Cardiac septum (tissue), 1 donor: ENCODE results near the gene MSRB2. TPM values are rescaled to one million over a fixed set of nuclear protein-coding genes. Genes with fewer than 3 reads are reported as not detected.
A peak's percentile ranks its signal among the peaks of the same experiment; 100 is the strongest.
"Not testable (repeated sequence)": the region's sequence is repeated elsewhere in the genome, so short reads cannot be mapped to it uniquely, and the experiment has no call there.

Experiments used
- DNase-seq: peaks from one replicate; pipeline ENCODE4 v3.0.0-alpha.2; 2020; ENCODE audit warnings: low spot score
- intact Hi-C: fragments of 100-400 bp; cut with DNase I; formaldehyde crosslinking; loops from one replicate; pipeline ENCODE4 v1.14.0; 2022
- long read RNA-seq: library from polyadenylated mRNA; unstranded; transcript quantifications from one replicate; pipeline ENCODE4 v2.0.0, GENCODE V29; 2021
- total RNA-seq: library from RNA; stranded (reverse); fragmentation: NEBNext Ultra II Directional; extraction: Animal tissue kit (Norgen Biotek cat#: 25700); gene quantifications from one replicate; pipeline ENCODE4 v1.2.1, GENCODE V29; 2021
- donor health status: DM: no; HTN: no; CAD: no.

Gene MSRB2
- total RNA-seq: 132 TPM
- long read RNA-seq, transcript MSRB2-201 (5 exons, 1,803 nt): major isoform, 175 of 201 reads
- long read RNA-seq, partial matches to known transcripts: 7 of 201 reads
- long read RNA-seq, other reads (novel, unspliced or antisense): 18 of 201 reads

- peak; percentile 96 for DNase-seq
- intact Hi-C loops: no loop called here
Observed at GRCh38 chr10:23095404-23095965, at the start of gene MSRB2. Gene MSRB2 (plus strand): TSS chr10:23095579. CDS start chr10:23095609, 30 bp downstream.

GRCh38 chr10:23046027-23046426, 49.4 kb upstream of the MSRB2 start:
- intact Hi-C loops: no loop called here
- no peak for DNase-seq

GRCh38 chr10:23047201-23048050, 48.0 kb upstream of the MSRB2 start:
- no peak for DNase-seq
- intact Hi-C loops: no loop called here

- intact Hi-C loops: no loop called here
- no peak for DNase-seq
Observed at GRCh38 chr10:23048191-23048590, 47.2 kb upstream of the MSRB2 start.

GRCh38 chr10:23051278-23051677, 44.1 kb upstream of the MSRB2 start:
- intact Hi-C loops: no loop called here
- no peak for DNase-seq

GRCh38 chr10:23051855-23052331, 43.5 kb upstream of the MSRB2 start:
- intact Hi-C loops: no loop called here
- no peak for DNase-seq

- intact Hi-C loops: no loop called here
- DNase-seq: no peak
Observed at GRCh38 chr10:23053036-23053435, 42.3 kb upstream of the MSRB2 start.

GRCh38 chr10:23055424-23056185, 39.8 kb upstream of the MSRB2 start:
- intact Hi-C loops: no loop called here
- DNase-seq: no peak

- intact Hi-C loops: no loop called here
- DNase-seq: no peak
Observed at GRCh38 chr10:23056186-23056579, 39.2 kb upstream of the MSRB2 start.

- no peak for DNase-seq
- intact Hi-C loops: no loop called here
Observed at GRCh38 chr10:23058366-23058765, 37.0 kb upstream of the MSRB2 start.

- intact Hi-C loops: loop anchor here (10.0 kb wide), 3 partner anchors 216 to 1056 kb away; partner anchors contain the start of gene DNAJC1
- no peak for DNase-seq
Observed at GRCh38 chr10:23060918-23061317, 34.5 kb upstream of the MSRB2 start.

GRCh38 chr10:23063045-23063972, 32.1 kb upstream of the MSRB2 start:
- intact Hi-C loops: loop anchor here (10.0 kb wide), 3 partner anchors 219 to 1059 kb away; partner anchors contain the start of gene DNAJC1
- no peak for DNase-seq

- DNase-seq: no peak
- intact Hi-C loops: loop anchor here (10.0 kb wide), 3 partner anchors 219 to 1059 kb away; partner anchors contain the start of gene DNAJC1
Observed at GRCh38 chr10:23063973-23064812, 31.2 kb upstream of the MSRB2 start.

- intact Hi-C loops: loop anchor here (5.0 to 10.0 kb wide), 4 partner anchors 77 to 1060 kb away; partner anchors contain the start of gene DNAJC1
- not testable (repeated sequence) for DNase-seq
Observed at GRCh38 chr10:23064813-23065114, 30.6 kb upstream of the MSRB2 start.

- intact Hi-C loops: loop anchor here (5.0 to 10.0 kb wide), 4 partner anchors 78 to 1061 kb away; partner anchors contain the start of gene DNAJC1
- DNase-seq: peak; percentile 88
Observed at GRCh38 chr10:23065181-23065948, 30.0 kb upstream of the MSRB2 start.

GRCh38 chr10:23067337-23067736, 28.0 kb upstream of the MSRB2 start:
- no peak for DNase-seq
- intact Hi-C loops: loop anchor here (5.0 to 10.0 kb wide), 4 partner anchors 80 to 1063 kb away; partner anchors contain the start of gene DNAJC1
